Prostate gland (tissue), 2 donors: Measurements from ENCODE around the gene FAM89B.

Source experiments
- POLR2A ChIP-seq: fragments of 450-650 bp; IDR thresholded peaks from one replicate; pipeline ENCODE4 v1.6.1; 2016; ENCODE audit warnings: antibody characterized with exemption, mild to moderate bottlenecking
- POLR2AphosphoS5 ChIP-seq: sonication (generic); formaldehyde crosslinking; IDR thresholded peaks from one replicate; pipeline ENCODE4 v1.6.1; 2017; ENCODE audit warnings: antibody characterized with exemption
- TF ChIP-seq, protein P1 (sequence below), 4 experiments: fragments of 200-600 bp in 2 of 4; fragments of 450-650 bp in 2 of 4; sonication (generic) in 2 of 4; IDR thresholded peaks; 1 replicate in 3 of 4; 2 replicates in 1 of 4; pipeline ENCODE4 v1.5.1; 2016 to 2019; ENCODE audit warnings: antibody characterized with exemption in 4 of 4, mild to moderate bottlenecking in 2 of 4, moderate library complexity in 2 of 4

DNA sequence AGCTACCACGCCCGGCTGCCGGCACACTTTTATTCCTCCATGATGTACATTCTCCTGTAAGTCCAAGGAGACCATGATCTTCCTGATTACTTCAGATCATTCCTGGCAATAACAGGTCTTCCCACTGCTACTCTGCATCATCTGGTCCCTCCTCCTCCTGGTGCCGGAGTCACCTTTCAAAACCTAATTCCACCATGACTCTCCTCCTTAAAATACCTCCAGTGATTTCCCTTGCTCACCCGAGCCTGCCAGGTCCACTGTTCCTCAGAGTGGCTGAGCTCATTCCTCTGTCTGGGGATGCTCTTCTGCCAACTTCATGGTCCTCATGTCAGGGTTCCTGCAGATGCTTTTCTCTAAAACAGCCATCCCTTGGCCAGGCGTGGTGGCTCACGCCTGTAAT, 10.3 kb upstream of the FAM89B start:
- TF ChIP-seq, protein P1, sequence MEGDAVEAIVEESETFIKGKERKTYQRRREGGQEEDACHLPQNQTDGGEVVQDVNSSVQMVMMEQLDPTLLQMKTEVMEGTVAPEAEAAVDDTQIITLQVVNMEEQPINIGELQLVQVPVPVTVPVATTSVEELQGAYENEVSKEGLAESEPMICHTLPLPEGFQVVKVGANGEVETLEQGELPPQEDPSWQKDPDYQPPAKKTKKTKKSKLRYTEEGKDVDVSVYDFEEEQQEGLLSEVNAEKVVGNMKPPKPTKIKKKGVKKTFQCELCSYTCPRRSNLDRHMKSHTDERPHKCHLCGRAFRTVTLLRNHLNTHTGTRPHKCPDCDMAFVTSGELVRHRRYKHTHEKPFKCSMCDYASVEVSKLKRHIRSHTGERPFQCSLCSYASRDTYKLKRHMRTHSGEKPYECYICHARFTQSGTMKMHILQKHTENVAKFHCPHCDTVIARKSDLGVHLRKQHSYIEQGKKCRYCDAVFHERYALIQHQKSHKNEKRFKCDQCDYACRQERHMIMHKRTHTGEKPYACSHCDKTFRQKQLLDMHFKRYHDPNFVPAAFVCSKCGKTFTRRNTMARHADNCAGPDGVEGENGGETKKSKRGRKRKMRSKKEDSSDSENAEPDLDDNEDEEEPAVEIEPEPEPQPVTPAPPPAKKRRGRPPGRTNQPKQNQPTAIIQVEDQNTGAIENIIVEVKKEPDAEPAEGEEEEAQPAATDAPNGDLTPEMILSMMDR (IDR thresholded peaks at IDR 0.05), result no peak
- TF ChIP-seq POLR2A (no peak), POLR2AphosphoS5 (no peak)
